RCC 7860 (cell line): Measurements from ENCODE around the gene ACADM.
"Not testable (repeated sequence)": the region's sequence is repeated elsewhere in the genome, so short reads cannot be mapped to it uniquely, and the experiment has no call there.

Experiments
- DNase-seq: peaks from one replicate; pipeline ENCODE4 v3.0.0-alpha.2; 2015; ENCODE audit warnings: low spot score
- FAIRE-seq: peaks from 2 replicates; lab custom pipeline; 2012; peaks lifted over from hg19 to GRCh38; lab: Jason Lieb, UNC

The ACADM gene

GRCh38 chr1:75733661-75734060, 9.2 kb downstream of the ACADM start:
- FAIRE-seq = no peak
- no peak for DNase-seq

DNA sequence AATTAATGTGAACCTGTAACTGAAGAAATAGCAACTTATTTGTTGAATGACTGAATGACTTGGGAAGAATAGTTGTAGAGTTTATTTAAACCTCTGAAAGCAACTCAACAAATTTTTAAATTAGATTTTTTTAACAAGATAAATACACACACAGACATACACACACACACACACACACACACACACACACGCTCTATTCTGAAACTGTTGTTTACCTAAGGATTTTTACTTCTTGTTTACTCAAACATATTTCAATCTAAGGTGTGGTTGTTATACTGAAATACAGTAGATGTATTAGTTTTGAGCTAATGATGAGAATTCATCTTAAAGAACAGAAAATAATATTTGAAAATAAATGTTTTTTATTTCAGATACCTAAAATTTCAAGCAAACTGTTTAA, 11.5 kb downstream of the ACADM start:
- no peak for DNase-seq
- FAIRE-seq = no peak

- no peak for FAIRE-seq
- DNase-seq = no peak
Observed at GRCh38 chr1:75742047-75742625, 17.6 kb downstream of the ACADM start.

GRCh38 chr1:75745276-75745675, 20.8 kb downstream of the ACADM start:
- FAIRE-seq (no peak), DNase-seq (no peak)

DNA sequence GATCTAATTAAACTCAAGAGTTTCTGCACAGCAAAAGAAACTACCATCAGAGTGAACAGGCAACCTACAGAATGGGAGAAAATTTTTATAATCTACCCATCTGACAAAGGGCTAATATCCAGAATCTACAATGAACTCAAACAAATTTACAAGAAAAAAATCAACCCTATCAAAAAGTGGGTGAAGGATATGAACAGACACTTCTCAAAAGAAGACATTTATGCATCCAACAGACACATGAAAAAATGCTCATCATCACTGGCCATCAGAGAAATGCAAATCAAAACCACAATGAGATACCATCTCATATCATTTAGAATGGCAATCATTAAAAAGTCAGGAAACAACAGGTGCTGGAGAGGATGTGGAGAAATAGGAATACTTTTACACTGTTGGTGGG, 32.7 kb downstream of the ACADM start:
- FAIRE-seq, DNase-seq: not testable (repeated sequence)

DNA sequence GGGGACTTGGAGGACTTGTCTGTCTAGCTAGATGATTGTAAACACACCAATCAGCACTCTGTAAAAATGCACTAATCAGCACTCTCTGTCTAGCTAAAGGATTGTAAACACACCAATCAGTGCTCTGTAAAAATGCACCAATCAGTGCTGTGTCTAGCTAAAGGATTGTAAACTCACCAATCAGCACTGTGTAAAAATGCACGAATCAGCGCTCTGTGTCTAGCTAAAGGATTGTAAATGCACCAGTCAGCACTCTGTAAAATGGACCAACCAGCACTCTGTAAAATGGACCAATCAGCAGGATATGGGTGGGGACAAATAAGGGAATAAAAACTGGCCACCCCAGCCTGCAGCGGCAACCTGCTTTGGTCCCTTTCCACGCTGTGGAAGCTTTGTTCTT, 34.0 kb downstream of the ACADM start:
- not testable (repeated sequence) for DNase-seq, FAIRE-seq

DNA sequence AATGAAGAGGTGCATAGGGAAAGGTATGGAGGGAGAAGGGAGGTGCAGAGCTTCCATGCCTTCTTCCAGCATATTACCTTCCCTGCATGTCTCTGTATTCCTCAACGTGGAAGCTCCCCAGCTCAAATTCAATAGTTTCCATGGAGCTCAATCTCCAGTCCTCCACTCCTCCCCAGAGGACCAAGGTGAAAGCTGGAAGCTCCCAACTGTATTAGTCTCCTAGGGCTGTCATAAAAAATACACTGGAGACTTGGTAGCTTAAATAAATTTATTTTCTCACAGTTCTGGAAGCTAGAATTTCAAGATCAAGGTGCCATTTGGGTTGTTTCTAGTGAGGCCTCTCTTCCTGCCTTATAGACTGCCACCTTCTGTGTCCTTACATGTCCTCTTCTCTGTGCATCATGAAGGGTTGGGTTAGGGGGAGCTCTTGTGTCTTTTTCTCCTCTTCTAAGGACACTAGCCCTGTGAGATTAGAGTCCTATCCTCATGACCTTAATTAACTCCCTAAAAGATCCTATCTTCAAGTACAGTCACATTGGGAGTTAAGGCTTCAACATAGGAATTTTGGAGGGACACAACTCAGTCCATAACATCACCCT, 39.6 kb downstream of the ACADM start:
- FAIRE-seq (no peak), DNase-seq (no peak)

GRCh38 chr1:75765697-75766355, 41.3 kb downstream of the ACADM start:
- DNase-seq (peak; percentile 66), FAIRE-seq (peak; percentile 82)

DNA sequence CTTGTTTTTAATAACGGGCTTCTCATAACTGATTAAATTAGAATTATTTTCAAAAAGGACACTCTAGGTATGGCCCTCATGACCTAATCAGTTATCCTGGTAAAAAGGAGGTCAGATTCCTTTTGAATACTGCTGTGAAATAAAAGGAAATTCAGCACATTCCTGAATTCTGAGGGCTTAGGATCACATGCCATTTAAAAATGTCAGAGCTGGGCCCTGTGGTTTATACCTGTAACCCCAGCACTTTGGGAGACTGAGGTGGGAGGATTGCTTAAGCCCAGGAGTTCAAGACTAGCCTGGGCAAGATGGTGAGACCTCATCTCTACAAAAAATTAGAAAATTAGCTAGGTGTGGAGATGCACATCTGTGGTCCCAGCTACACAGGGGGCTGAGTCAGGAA, 43.5 kb downstream of the ACADM start:
- FAIRE-seq (no peak), DNase-seq (no peak)

DNA sequence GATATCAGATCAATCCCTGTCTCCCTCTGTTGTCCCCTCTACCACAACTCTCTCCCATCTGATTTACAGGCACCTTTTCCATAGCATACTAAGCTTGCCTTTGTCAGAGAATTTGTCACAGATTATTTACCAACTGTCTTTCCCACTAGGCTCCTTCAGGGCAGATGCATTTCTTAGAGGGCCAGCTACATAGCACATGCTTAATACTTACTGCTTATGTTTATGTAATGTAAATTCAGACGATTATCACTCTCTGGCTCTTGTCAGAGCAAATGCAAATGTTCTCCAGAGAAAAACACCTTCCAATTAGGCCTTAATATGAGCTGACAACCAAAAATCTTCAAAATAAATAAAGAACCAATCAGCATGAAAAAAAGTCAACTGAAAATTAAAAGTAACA, 46.3 kb downstream of the ACADM start:
- DNase-seq (no peak), FAIRE-seq (no peak)

DNA sequence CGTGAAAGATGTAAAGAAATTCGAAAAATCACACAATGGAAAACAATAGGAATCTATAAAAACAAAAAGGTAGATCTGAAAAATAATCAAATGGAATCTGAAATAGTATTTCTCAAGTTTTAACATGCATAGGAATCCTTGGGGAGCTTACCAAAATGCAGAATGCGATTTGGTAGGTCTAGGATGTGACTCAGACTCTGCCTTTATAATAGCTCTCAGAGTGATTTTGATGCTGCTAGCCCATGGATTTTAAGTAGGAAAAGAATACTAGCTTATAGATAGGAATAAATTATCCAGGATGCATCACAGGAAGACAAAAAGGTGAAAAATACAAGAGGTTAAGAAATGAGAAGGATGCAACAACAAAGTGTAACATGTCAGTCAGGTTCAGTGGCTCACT, 47.5 kb downstream of the ACADM start:
- FAIRE-seq (no peak), DNase-seq (no peak)

DNA sequence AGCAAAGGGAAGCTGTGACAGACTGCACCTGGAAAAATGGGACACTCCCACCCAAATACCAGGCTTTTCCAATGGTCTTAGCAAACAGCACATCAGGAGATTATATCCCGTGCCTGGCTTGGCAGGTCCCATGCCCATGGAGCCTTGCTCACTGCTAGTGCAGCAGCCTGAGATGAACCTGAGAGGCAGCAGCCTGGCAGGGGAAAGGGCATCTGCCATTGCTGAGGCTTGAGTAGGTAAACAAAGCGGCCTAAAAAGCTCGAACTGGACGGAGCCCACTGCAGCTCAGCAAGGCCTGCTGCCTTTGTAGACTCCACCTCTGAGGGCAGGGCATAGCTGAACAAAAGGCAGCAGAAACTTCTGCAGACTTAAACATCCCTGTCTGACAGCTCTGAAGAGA, 53.3 kb downstream of the ACADM start:
- DNase-seq, FAIRE-seq: not testable (repeated sequence)

- FAIRE-seq, DNase-seq: not testable (repeated sequence)
Observed at GRCh38 chr1:75778694-75779093, 54.2 kb downstream of the ACADM start.

- DNase-seq, FAIRE-seq: not testable (repeated sequence)
Observed at GRCh38 chr1:75780183-75780582, 55.7 kb downstream of the ACADM start.

GRCh38 chr1:75783920-75784319, 59.4 kb downstream of the ACADM start:
- not testable (repeated sequence) for DNase-seq, FAIRE-seq

- DNase-seq (no peak), FAIRE-seq (no peak)
Observed at GRCh38 chr1:75785320-75785982, 60.9 kb downstream of the ACADM start.

DNA sequence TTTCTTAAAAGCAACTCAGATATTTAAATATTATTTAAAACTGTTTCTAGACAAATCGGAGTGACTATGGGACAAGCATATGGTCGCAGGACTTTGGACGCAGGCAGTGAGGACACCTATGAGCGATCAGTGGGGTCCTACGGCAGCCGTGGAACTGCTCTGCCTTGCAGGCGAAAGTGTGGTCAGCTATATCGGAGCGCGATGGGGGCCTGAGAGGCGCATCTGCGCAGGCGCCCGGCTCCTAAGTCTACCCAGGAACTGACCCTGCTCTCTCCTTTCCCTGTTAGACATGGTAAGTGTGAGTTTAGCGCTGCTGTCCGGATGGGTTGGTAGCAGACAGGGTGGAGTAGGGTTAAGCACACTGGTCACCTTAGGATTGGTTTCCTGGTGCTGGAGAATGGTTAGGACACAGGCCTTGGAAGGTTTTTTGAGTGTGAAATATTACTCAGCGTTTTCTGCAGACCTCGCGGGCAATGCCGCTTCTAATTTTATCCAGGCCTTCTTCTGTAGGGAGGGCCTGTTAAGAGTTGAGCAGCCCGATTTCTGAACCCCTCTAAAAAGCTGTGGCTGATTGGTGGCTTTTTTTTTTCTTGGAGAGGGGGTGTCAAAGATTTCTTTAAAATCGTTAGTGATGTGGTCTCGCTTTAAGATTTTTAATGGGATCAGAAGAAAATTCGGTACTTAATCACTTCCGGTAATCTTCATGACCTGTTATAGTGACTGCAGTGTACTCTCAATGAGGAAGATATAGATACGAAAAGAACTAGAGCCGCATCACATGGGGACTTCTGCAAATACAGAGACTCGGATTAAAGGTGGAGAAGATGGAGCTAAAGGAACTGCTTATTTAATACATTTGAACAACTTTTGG, 61.7 kb downstream of the ACADM start, which contains the start of gene RABGGTB:
Gene RABGGTB (plus strand): TSS at position 274 of the 871 bp plus-strand sequence. CDS start 16 bp downstream, at position 290.
- FAIRE-seq (peak; percentile 87), DNase-seq (peak; percentile 97)

- DNase-seq = no peak
- no peak for FAIRE-seq
Observed at GRCh38 chr1:75786901-75787493, 62.5 kb downstream of the ACADM start.

DNA sequence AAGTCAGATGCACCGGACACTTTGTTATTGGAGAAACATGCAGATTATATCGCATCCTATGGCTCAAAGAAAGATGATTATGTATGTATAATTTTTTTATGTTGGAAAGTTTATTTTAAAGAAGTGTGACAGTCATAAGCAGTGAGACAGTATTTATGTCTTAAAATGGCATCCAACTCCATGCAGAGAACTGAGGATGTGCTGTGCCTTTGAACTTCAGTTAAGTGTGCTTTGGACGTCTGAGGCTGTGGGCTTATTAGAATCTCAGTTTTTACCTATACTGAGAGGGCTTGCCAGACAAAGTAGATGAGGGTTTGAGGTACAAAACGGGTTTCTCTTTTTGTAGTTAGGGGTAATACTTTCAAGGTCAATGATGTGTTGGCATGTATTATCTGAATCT, 63.0 kb downstream of the ACADM start:
- FAIRE-seq = no peak
- DNase-seq = no peak

DNA sequence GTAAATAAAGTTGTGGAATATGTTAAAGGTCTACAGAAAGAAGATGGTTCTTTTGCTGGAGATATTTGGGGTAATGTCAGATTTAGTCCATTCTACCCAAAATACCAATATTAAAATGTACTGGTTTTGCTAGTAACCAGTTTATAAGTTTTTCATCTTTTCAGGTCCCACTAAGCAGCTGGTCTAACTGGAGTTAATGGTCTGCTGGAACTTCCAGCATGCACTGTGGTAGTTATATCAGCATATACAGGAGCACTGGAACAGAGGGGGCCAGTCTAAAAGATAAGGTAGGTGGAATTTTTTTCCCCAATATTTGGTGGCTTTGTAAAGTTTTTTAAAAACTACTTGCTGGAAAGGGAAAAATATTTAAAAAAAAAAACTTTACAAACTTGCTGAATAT, 65.5 kb downstream of the ACADM start:
- FAIRE-seq (no peak), DNase-seq (no peak)
